H1 (cell line): ENCODE data around the gene PRR19. TPM values are rescaled to one million over a fixed set of nuclear protein-coding genes. Genes with fewer than 3 reads are reported as not detected.

ENCODE experiments used
- CTCF ChIA-PET: fragments of 300-600 bp; sonication (Branson Sonifier 250); formaldehyde crosslinking; loops from one replicate; lab custom pipeline; 2021; ENCODE audit not compliant: partially characterized antibody; lab: Charles Lee
- POLR2A ChIA-PET: fragments of 300-600 bp; sonication (Branson Sonifier 250); formaldehyde crosslinking; loops from one replicate; lab custom pipeline; 2021; ENCODE audit warnings: inconsistent platforms; ENCODE audit not compliant: partially characterized antibody; lab: Charles Lee
- DNase-seq, 2 experiments: peaks; one replicate each; pipeline versions ENCODE4 v3.0.0 to v3.0.0-alpha.2; 2010 to 2022; ENCODE audit warnings: low spot score in 2 of 2, low read depth in 1 of 2, mixed read lengths in 1 of 2
- FAIRE-seq: peaks from 2 replicates; lab custom pipeline; 2011; peaks lifted over from hg19 to GRCh38; lab: Jason Lieb, UNC
- H2AFZ ChIP-seq: 2 replicates; pipeline ENCODE4 v1.8.1; 2012; ENCODE audit warnings: low read length, inconsistent platforms
- H2AK5ac ChIP-seq: 2 replicates; pipeline ENCODE4 v1.6.1; 2013; ENCODE audit warnings: low read depth, low read length
- H2BK120ac ChIP-seq: replicated peaks from 2 replicates; pipeline ENCODE3; 2013; ENCODE audit warnings: low read depth, low read length, inconsistent platforms
- H2BK12ac ChIP-seq: 2 replicates; pipeline ENCODE4 v1.6.1; 2013; ENCODE audit warnings: low read depth, low read length
- H2BK15ac ChIP-seq: 2 replicates; pipeline ENCODE4 v1.6.1; 2013; ENCODE audit warnings: low read length
- H2BK20ac ChIP-seq: 2 replicates; pipeline ENCODE4 v1.6.1; 2013; ENCODE audit warnings: low read length
- H2BK5ac ChIP-seq: 2 replicates; pipeline ENCODE4 v1.6.1; 2013; ENCODE audit warnings: low read depth, low read length
- H3K14ac ChIP-seq: 2 replicates; pipeline ENCODE4 v1.6.1; 2013; ENCODE audit warnings: inconsistent platforms; ENCODE audit not compliant: insufficient read length
- H3K18ac ChIP-seq: 2 replicates; pipeline ENCODE4 v1.6.1; 2013; ENCODE audit warnings: low read length; ENCODE audit errors: extremely low read depth
- H3K23ac ChIP-seq: 2 replicates; pipeline ENCODE4 v1.6.1; 2013; ENCODE audit warnings: inconsistent platforms; ENCODE audit not compliant: insufficient read length
- H3K23me2 ChIP-seq: 2 replicates; pipeline ENCODE4 v1.6.1; 2013; ENCODE audit warnings: low read depth, low read length
- H3K27ac ChIP-seq: 2 replicates; pipeline ENCODE4 v1.6.1; 2011; ENCODE audit warnings: low read depth, low read length, inconsistent platforms
- H3K27me3 ChIP-seq, 4 experiments: replicated peaks in 1 of 4; 1 replicate in 1 of 4; 2 replicates in 3 of 4; pipeline versions ENCODE4 v1.6.1 to v1.8.1; 2011 to 2013; ENCODE audit warnings: low read length in 3 of 4, mild to moderate bottlenecking in 3 of 4, inconsistent platforms in 2 of 4, mixed read lengths in 2 of 4, moderate library complexity in 1 of 4; ENCODE audit not compliant: control insufficient read depth in 3 of 4, insufficient read depth in 3 of 4; ENCODE audit errors: extremely low read depth in 1 of 4
- H3K36me3 ChIP-seq, 4 experiments: 2 replicates each; pipeline versions ENCODE4 v1.6.1 to v1.8.1; 2011 to 2013; ENCODE audit warnings: mild to moderate bottlenecking in 4 of 4, low read length in 3 of 4, moderate library complexity in 2 of 4, control low read depth in 1 of 4, inconsistent platforms in 1 of 4; ENCODE audit not compliant: insufficient read depth in 4 of 4, control insufficient read depth in 2 of 4
- H3K4ac ChIP-seq: replicated peaks from 2 replicates; pipeline ENCODE3; 2013; ENCODE audit warnings: low read length, low read depth, mixed read lengths, inconsistent platforms; ENCODE audit not compliant: insufficient read length
- H3K4me1 ChIP-seq, 4 experiments: replicated peaks in 1 of 4; 1 replicate in 1 of 4; 2 replicates in 3 of 4; pipeline versions ENCODE4 v1.6.1 to v1.8.1; 2011 to 2013; ENCODE audit warnings: low read length in 3 of 4, inconsistent platforms in 2 of 4, mixed read lengths in 1 of 4; ENCODE audit not compliant: insufficient read depth in 4 of 4, control insufficient read depth in 3 of 4
- H3K4me2 ChIP-seq, 2 experiments: 2 replicates each; pipeline versions ENCODE4 v1.6.1 to v1.8.1; 2011 to 2013; ENCODE audit warnings: low read depth in 2 of 2, low read length in 2 of 2, control low read depth in 1 of 2, inconsistent platforms in 1 of 2, mild to moderate bottlenecking in 1 of 2; ENCODE audit not compliant: insufficient read depth in 1 of 2
- H3K4me3 ChIP-seq, 4 experiments: fragments of 200-600, 300-600 bp in 1 of 4; sonication (generic), shearing (Covaris generic), sonication (Bioruptor Twin) in 1 of 4; 2 replicates each; pipeline versions ENCODE4 v1.5.1 to v1.8.1; 2011 to 2016; ENCODE audit warnings: low read length in 4 of 4, low read depth in 3 of 4, control low read depth in 2 of 4, inconsistent platforms in 2 of 4, mild to moderate bottlenecking in 2 of 4, mixed read lengths in 1 of 4, moderate library complexity in 1 of 4; ENCODE audit not compliant: insufficient read depth in 2 of 4; ENCODE audit errors: extremely low read depth in 1 of 4
- H3K56ac ChIP-seq: replicated peaks from 2 replicates; pipeline ENCODE3; 2013; ENCODE audit warnings: low read depth, mild to moderate bottlenecking, mixed read lengths, low read length, inconsistent platforms; ENCODE audit not compliant: insufficient read length
- H3K79me1 ChIP-seq: 2 replicates; pipeline ENCODE4 v1.6.1; 2013; ENCODE audit warnings: low read depth, low read length, control low read depth
- H3K79me2 ChIP-seq, 2 experiments: 2 replicates each; pipeline versions ENCODE4 v1.6.1 to v1.8.1; 2012 to 2013; ENCODE audit warnings: low read length in 2 of 2, mild to moderate bottlenecking in 2 of 2, inconsistent platforms in 1 of 2; ENCODE audit not compliant: insufficient read depth in 2 of 2, control insufficient read depth in 1 of 2
- H3K9ac ChIP-seq, 4 experiments: replicated peaks in 1 of 4; 1 replicate in 1 of 4; 2 replicates in 3 of 4; pipeline versions ENCODE4 v1.6.1 to v1.8.1; 2011 to 2013; ENCODE audit warnings: low read depth in 3 of 4, low read length in 3 of 4, control low read depth in 2 of 4, mild to moderate bottlenecking in 2 of 4, moderate library complexity in 2 of 4, inconsistent platforms in 1 of 4; ENCODE audit errors: extremely low read depth in 1 of 4
- H3K9me3 ChIP-seq, 2 experiments: 2 replicates each; pipeline versions ENCODE4 v1.6.1 to v1.8.1; 2012 to 2013; ENCODE audit warnings: mild to moderate bottlenecking in 2 of 2, moderate library complexity in 2 of 2, control low read depth in 1 of 2, inconsistent platforms in 1 of 2, low read depth in 1 of 2, low read length in 1 of 2, mixed read lengths in 1 of 2; ENCODE audit not compliant: insufficient read depth in 2 of 2
- H4K20me1 ChIP-seq, 2 experiments: replicated peaks in 1 of 2; 2 replicates each; pipeline versions ENCODE3 to v1.8.1; 2011 to 2013; ENCODE audit warnings: inconsistent platforms in 2 of 2, low read length in 2 of 2, mild to moderate bottlenecking in 1 of 2; ENCODE audit not compliant: insufficient read depth in 2 of 2, control insufficient read depth in 1 of 2
- H4K5ac ChIP-seq: 2 replicates; pipeline ENCODE4 v1.6.1; 2013; ENCODE audit warnings: low read length, low read depth, mixed read lengths, inconsistent platforms; ENCODE audit not compliant: insufficient read length
- H4K8ac ChIP-seq: 2 replicates; pipeline ENCODE4 v1.8.0; 2013; ENCODE audit warnings: mild to moderate bottlenecking, moderate library complexity, low read length, inconsistent platforms; ENCODE audit not compliant: insufficient read depth; ENCODE audit errors: extremely low read depth
- H4K91ac ChIP-seq: replicated peaks from 2 replicates; pipeline ENCODE3; 2013; ENCODE audit warnings: low read length, mixed read lengths, inconsistent platforms; ENCODE audit not compliant: insufficient read length
- BACH1 ChIP-seq: IDR thresholded peaks from 2 replicates; pipeline ENCODE4 v1.6.1; 2012; ENCODE audit warnings: low read length, improper control_type of control experiment
- polyA plus RNA-seq, 7 experiments: library from polyadenylated mRNA; depleted of rRNA in 3 of 7; stranded (reverse) in 5 of 7; unstranded in 2 of 7; fragments of >200 nt in 5 of 7; fragments of 200-250 nt in 2 of 7; gene quantifications; 1 replicate in 5 of 7; 2 replicates in 1 of 7; 4 replicates in 1 of 7; pipeline versions ENCODE4 v1.2.1 to v1.2.3, GENCODE V29; 2011 to 2013; ENCODE audit warnings: missing spikeins in 2 of 7, mixed read lengths in 2 of 7
- total RNA-seq: library from RNA; stranded (reverse); fragmentation: NEBNext Ultra II Directional; extraction: Animal tissue kit (Norgen Biotek cat#: 25700); gene quantifications from 2 replicates; pipeline ENCODE4 v1.2.1, GENCODE V29; 2021

The PRR19 gene
- total and polyA plus RNA-seq, 2 of the 8 experiments (the other 6 are each of a cell fraction or from before 2014, with no cell fraction given) = 7.2 to 7.5 TPM

DNA sequence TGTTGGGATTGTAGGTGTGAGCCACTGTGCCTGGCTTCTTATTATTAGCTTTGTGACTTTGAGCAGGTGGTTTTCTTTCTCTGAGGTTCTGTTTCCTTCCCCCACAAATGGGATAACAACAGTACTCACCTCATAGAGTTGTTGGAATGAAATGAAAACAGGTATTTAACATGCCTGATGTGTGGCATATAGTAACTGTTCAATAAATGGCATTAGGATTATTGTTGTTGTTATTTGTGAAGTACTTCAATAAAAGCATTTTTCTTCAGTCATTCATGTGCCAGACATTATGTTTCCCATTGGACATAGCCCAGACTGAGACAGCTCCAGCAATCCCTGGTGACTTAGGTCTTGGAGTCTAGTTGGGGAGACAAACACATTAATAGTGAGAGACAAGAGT lies 25.0 kb downstream of the PRR19 start:
- no peak overlapping the region for H3K27ac ChIP-seq
- ChIA-PET POLR2A (no interaction called here), CTCF (interaction anchor here (0.6 to 8.8 kb wide), 5 partner anchors 18 to 178 kb away, joined by 3 to 90 read pairs (median 4); no protein-coding TSS in a partner anchor)
- no peak for DNase-seq
- peaks cover 6% of the 10 kb centered on the region; the same call in 1 of the 2 replicates for H3K79me1 ChIP-seq
- no peak overlapping the region for H4K91ac ChIP-seq
- H2AK5ac ChIP-seq = no peak overlapping the region
- H4K5ac ChIP-seq = no peak overlapping the region
- H3K36me3 ChIP-seq = no peaks in the 10 kb centered on the region
- H3K4me2 ChIP-seq = peak overlapping the region; percentile 80 to 89; a peak in 2 of 4 replicates
- H2BK5ac ChIP-seq = no peak overlapping the region
- H2AFZ ChIP-seq = no peak overlapping the region
- H3K18ac ChIP-seq = no peak overlapping the region
- no peak overlapping the region for H4K8ac ChIP-seq
- no peak overlapping the region for H2BK15ac ChIP-seq
- H3K23ac ChIP-seq = no peak overlapping the region
- peaks cover 0 to 15% (median 8%) of the 10 kb centered on the region in 4 experiments; a peak in 5 of 7 replicates for H3K27me3 ChIP-seq
- no peak overlapping the region for H2BK20ac ChIP-seq
- H3K9ac ChIP-seq = no peak overlapping the region
- no peak overlapping the region for H2BK120ac ChIP-seq
- no peak for FAIRE-seq
- H2BK12ac ChIP-seq = no peak overlapping the region
- H3K4me1 ChIP-seq = peaks cover 0 to 4% (median 1%) of the 10 kb centered on the region in 4 experiments; a peak in 2 of 7 replicates
- peaks cover 0 to 16% of the 10 kb centered on the region in 2 experiments; a peak in 1 of 4 replicates for H3K79me2 ChIP-seq
- H3K9me3 ChIP-seq = no peaks in the 10 kb centered on the region
- H3K14ac ChIP-seq = no peak overlapping the region
- H3K56ac ChIP-seq = no peak overlapping the region
- H3K4ac ChIP-seq = no peak overlapping the region
- no peak overlapping the region for H3K4me3 ChIP-seq
- peaks cover 0 to 8% of the 10 kb centered on the region in 2 experiments for H4K20me1 ChIP-seq
- H3K23me2 ChIP-seq = peaks cover 13% of the 10 kb centered on the region; the same call in 1 of the 2 replicates
- no peak for TF ChIP-seq BACH1
